HG03066 (cell line): ENCODE measurements around the gene DMRT3.

Experiments
- ATAC-seq: cut with Tn5 transposase; IDR thresholded peaks from one replicate; pipeline ENCODE4 v1.9.1; 2021; ENCODE audit warnings: low read depth; ENCODE audit not compliant: unreplicated experiment

Gene DMRT3

DNA sequence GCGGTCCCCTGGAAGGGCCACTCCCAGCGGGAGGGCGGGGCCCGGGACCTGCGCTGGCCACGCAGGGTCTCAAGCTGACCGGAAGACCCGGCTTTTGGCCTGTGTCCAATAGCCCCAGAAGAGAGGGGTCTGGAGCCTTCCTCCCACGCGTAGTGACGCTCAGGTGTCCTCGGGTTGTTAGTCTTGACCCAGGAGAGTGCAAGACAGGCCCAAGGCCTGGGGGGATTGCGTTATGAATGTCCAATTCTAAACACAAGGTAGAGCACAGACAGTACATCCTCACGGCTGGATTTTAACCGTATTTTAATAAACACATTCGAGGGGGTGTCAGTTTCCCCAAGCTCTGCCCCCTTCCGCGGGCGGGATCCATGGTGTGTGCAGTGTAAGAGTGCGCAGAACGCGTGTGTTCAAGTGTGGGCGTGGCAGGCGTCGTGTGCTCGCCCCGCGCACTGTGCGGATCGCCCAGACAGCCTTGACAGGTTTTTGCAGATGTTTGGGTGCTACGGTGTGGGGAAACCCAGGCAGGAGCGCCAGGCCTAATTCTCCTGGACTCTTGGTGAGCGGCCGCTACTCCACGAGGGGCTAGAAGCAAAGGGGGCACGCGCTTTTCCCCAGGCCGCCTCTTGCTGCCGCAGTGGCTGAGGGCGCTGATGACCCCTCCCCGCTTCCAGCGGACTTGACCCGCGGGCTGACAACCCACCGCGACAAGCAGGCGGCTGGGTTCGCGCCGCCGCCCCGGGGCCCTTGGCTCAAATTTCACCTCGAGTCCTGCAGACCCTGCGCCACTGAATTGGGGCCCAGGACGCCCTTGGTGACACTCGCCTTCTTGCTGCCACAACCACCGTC is 6.1 kb upstream of the DMRT3 start:
- no peak for ATAC-seq

- no peak for ATAC-seq
Measured at GRCh38 chr9:971901-972500, 4.5 kb upstream of the DMRT3 start.

DNA sequence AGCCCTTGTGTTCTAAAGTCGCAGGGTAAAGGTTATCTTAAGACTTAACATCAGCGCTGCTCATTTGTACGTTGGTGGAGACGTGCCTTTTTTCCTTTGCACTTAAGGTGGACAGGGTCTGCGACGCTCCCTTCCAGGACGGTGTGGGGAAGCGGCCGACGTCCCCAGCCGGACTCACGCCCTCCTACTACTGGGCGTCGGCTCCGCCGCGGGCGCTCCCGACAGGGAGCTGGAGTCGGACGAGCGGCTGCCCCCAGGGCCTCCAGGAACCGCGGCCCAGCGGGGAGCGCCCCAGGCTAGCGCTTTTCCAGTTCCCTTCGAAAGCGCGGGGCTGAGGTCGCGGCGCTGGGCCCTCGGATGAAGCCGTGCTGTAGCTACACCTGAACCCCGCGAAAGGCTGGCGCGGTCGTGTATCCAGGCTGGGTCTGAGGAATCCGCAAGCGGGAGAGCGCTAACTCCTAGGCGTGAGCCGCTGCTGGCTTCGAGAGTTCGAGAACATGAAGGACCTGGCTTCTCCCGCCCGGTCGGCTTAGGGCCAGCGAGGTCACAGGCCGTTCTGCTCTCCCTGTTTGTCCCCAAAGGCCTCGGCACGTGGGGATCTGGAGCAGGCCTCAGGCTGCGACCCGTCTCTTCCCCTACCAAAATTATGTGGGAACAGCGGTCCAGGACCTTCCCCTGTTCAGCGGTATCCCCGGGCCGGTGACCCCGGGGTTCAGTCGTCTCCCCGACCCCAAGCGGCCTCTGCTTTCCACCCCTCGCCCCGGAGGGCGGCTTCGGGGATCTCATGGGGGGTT is 3.8 kb upstream of the DMRT3 start:
- ATAC-seq, result no peak

GRCh38 chr9:973295-973834 is 3.1 kb upstream of the DMRT3 start:
- no peak for ATAC-seq

DNA sequence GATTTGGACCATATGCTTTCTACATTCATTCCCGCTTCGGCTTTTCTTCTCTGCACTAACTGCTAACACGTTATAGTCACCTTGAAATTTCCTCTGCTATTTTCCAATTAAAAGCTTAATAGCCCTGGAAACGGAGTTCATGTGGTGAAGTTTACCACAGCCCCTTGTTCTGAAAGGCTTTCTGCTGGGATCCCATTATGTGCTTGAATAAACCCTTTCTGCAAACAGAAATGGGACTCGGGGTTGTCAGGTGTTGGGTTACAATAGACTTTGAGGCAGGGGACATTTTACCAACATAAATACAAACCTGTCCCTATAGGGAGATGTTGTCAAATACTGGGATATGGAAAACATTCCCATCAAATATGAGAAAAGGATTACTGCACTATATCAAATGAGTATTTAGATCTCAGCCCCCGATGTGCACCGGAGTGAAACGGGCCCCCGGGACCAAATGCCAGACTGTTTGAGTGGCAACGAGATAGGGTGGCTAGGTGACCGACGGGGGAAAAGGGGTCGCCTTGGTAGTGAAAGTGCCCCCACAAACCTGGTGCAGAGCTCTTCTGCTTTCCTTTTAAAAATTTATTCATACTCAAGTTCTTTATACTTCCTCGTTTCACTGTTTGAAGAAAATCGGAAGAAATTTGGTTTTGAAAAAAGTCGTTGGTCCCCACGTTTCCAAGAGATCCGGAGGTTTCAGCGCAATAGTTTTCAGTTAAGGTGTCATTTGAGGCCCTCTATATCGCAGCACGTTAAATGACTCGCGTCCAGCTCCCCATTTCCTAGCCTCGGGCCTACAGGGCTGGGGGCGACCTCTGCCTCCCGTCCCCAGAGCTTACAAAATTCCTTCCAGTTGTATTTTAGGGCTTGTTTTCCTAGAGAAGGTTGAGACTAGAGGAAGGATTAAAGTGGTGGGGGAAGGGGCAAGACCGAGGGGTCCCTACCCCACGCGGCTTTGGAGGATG is 2.1 kb upstream of the DMRT3 start:
- no peak for ATAC-seq

DNA sequence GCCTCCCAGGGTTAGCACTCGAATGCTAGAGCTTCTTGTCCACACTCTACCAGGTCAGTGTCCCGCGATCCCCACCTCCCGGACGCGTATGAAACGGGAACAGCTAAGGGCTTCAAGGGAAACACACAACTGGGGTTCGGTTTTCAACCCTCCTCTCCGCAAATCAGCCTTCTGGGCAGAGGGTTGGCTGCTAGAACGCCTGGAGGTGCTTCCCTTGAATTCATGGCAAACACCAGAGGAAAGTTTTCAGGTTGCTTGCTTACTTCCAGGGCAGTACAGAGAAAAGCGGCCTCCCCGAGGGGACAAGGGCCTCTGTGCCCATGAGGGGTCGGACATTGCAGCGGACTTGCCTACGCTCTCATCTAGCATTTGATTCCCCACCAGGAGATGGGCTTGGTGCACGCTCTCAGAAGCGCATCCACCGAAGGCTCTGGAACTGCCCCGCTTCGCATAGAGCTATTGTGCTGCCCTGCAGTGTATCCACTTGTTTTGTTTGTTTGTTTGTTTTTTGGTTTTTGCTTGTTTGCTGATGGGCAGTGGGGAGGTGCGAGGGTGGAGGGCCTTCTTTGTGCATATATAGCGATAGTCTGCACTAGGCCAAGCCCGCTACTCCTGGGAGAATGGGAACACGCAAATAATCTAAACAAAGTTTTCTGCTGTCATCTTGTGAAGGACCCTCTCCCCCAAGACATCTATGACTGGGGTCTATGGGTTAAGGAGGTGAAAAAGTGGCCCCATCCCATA is 1.3 kb upstream of the DMRT3 start:
- ATAC-seq, result no peak

- ATAC-seq, result no peak
Measured at GRCh38 chr9:975740-976257, 656 bp upstream of the DMRT3 start.

- ATAC-seq, result no peak
Measured at GRCh38 chr9:976943-977837, 735 bp downstream of the DMRT3 start.

- no peak for ATAC-seq
Measured at GRCh38 chr9:977838-978830, 1.7 kb downstream of the DMRT3 start.

- ATAC-seq, result no peak
Measured at GRCh38 chr9:979983-980382, 3.5 kb downstream of the DMRT3 start.

DNA sequence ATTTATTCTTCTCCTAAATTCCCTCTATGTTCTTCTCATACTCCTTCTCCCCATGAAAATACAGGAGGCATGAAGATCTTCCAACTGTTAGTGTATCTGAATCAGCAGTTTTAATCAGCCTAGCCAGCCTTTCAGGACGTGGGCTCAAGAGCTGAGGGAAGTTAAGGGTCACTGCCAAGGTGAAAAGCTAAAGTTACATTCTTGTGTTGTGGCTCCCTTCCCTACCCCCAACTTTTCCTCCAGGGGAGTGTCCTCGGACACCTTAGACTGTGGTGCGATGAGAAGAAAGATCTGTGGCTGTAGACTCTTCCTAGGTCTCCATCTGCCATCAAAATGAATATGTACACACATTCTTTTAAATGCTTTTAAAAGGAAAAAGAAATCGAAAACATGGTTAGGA is 4.2 kb downstream of the DMRT3 start:
- ATAC-seq, result no peak

DNA sequence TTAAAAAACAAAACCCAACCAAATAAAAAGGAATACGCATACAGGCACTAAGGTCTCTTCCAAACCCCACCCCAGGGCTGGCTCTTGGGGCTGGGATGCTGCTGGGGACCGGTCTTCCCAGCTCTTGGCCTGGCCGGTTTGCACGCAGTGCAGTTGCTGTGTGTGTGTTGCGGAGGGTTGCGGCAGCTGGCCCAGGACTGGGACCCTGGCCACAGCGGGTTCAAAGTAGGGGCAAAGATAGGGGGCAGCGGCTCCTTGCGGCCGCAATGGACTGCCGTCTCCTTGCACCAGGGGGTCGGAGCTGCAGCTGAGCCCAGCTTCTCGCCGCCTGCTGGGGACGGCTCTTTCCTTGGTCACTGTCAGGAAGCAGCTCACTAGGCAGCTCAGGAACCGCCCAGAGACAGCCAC is 5.0 kb downstream of the DMRT3 start:
- ATAC-seq, result no peak

GRCh38 chr9:982394-983230 is 6.2 kb downstream of the DMRT3 start:
- no peak for ATAC-seq

- ATAC-seq, result peak; percentile 54
Measured at GRCh38 chr9:994005-994404, 17.6 kb downstream of the DMRT3 start.

GRCh38 chr9:995192-995591 is 18.7 kb downstream of the DMRT3 start:
- no peak for ATAC-seq

- no peak for ATAC-seq
Measured at GRCh38 chr9:995781-996180, 19.3 kb downstream of the DMRT3 start.
